ENCODE data around the gene CORT.
"Not testable (repeated sequence)": the region's sequence is repeated elsewhere in the genome, so short reads cannot be mapped to it uniquely, and the experiment has no call there.

CORT gene

GRCh38 chr1:10449751-10450150 lies at the start of gene CORT:
CORT (plus strand) TSS chr1:10450031; CDS start chr1:10450224, 193 bp downstream.
- no peak for DNase-seq

DNA sequence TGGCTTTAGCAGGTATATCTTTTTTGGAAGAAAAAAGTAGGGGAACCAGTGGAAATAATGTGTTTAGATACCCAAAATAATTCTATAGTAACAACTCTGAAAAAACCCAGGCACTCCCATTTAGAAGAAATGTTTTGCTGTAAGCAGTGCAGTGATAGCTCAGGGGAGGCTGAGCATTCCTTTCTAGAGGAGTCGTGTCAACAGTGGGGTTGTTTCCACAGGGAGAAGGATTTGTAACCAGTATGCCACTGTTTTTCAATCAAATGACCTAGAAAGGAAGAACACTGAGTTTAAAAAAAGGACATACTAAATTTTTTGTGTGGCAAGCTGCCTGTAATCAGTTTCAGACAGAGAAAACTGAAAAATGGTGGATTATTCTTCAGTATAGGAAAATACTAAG lies 48.5 kb upstream of the CORT start:
- DNase-seq = no peak

DNA sequence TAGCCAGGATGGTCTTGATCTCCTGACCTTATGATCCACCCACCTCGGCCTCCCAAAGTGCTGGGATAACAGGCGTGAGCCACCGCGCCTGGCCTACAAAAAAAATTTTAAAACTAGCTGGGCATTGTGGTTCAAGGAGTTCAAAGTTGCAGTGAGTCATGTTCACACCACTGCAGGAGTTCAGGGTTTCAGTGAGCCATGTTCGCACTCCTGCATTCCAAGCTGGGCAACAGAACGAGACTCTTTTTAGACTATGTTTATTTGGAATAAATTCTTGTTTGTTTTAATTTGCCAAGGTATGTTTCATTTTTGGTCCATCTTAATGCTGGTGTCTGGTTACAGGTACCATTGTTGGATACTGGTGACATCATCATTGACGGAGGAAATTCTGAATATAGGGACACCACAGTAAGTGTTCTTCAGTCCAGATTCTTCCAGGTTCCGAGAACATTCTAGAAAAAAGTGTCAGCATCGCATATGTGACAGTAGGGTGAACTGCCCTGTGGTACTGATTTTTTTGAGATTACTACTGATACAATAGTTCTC lies 47.0 kb upstream of the CORT start:
- no peak for DNase-seq

GRCh38 chr1:10407201-10407600 lies 42.6 kb upstream of the CORT start:
- DNase-seq = no peak

GRCh38 chr1:10415211-10415930 lies 34.5 kb upstream of the CORT start:
- peak; percentile 92 for DNase-seq

DNA sequence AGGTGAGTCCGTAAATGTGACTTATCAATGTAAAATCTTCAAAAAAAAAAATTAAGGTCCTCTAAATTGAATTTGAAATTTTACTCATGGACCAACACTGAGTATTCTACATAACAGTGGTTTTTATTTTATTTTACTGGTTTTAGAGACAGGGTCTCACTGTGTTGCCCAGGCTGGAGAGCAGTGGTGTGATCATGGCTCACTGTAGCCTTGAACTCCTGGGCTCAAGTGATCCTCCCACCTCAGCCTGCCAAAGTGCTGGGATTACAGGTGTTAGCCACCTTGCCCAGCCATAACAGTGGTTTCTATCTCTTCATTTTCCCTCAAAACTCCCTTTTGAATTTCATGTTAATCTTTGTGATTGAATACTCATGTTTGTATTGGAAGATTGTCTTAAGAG lies 33.9 kb upstream of the CORT start:
- DNase-seq = not testable (repeated sequence)

GRCh38 chr1:10418741-10419140 lies 31.1 kb upstream of the CORT start:
- not testable (repeated sequence) for DNase-seq

- DNase-seq = no peak
These were observed 30.5 kb upstream of the CORT start for GRCh38 chr1:10419351-10419750.

GRCh38 chr1:10421637-10422036 lies 28.2 kb upstream of the CORT start:
- no peak for DNase-seq

DNA sequence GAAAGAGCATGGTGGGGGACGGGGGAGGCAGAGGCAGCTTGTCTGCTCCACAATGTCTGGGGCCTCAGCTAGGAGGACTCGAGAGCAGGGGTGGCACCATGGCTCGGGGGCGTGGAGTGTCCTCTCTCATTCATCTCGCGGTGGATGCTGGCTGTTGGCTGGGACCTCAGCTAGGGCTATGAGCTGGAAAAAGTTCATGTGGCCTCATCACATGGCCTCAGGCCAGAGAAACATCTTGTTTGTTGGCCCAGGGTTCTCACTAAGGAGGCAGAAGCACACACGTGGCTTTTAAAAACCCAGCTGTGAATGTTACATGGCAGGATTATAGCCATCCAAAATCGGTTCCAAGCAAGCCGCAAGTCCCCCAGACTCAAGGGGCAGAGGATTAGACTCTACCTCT lies 25.8 kb upstream of the CORT start:
- no peak for DNase-seq

DNA sequence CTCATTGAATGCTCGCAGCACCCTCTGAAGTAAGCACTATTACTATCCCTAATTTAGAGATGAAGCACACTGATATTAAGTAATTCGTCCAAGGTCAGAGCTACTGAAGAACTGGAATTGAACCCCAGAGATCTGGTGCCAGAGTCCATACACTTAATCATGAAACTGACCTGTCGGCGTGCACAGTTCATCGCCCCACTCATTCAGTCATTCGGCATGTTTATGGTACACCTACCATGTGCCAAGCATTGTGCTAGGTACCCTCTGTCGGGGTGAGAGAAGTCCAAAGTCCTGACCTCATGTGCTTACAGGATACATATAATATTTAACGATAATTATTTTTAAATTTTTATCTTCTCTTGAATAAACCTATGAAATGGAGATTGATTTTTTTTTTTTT lies 25.2 kb upstream of the CORT start:
- no peak for DNase-seq

- DNase-seq = not testable (repeated sequence)
These were observed 23.9 kb upstream of the CORT start for GRCh38 chr1:10425826-10426534.

GRCh38 chr1:10426535-10426848 lies 23.3 kb upstream of the CORT start:
- not testable (repeated sequence) for DNase-seq

GRCh38 chr1:10428984-10429383 lies 20.8 kb upstream of the CORT start:
- no peak for DNase-seq

DNA sequence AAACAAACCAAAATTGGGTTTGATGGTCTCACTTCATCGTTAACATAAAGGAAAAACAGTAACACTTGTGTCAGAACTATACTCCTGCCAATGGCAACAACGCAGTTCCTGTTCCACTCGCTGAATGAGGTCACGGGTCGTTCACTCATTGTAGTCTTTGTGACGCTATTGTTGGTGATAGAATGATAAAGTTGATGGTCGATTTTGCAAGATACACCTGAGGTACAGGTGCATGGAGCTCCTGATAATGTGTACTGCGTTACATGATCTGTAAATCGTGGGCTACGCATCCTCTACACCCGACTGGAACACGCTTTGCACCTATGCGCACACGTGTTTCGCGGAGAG lies 20.0 kb upstream of the CORT start:
- peak; percentile 42 for DNase-seq

- DNase-seq = peak; percentile 93
These were observed 19.4 kb upstream of the CORT start, which contains the start of gene CENPS for GRCh38 chr1:10430216-10431069. CENPS (plus strand) TSS chr1:10430433; CDS start chr1:10430518, 85 bp downstream.

DNA sequence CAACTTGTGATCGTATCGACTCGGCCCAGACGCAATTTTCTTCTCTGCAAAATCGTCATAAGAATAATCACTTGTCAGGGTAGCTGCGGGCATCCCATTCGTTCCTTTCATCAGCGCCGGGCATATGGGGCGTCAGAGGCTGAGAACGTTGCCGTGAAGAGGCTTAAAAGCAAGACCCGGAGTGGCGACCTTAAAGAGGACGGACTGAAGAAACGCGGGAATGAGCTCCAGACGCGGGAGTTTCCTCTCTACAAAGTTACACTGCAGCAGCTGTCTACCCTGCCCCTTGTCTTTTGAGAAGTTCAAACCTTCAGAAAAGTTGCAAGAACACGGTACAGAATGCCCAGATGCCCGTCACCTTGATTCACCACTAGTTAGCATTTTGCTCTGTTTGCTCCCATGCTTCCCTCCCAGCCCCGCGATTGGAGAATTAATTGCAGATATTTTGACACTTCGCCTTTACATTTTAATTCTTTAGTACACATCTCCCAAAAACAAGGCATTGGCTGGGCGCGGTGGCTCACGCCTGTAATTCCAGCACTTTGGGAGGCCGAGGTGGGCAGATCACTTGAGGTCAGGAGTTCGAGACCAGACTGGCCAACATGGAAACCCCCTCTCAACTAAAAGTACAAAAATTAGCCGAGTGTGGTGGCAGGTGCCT lies 18.6 kb upstream of the CORT start:
- peak; percentile 63 for DNase-seq

DNA sequence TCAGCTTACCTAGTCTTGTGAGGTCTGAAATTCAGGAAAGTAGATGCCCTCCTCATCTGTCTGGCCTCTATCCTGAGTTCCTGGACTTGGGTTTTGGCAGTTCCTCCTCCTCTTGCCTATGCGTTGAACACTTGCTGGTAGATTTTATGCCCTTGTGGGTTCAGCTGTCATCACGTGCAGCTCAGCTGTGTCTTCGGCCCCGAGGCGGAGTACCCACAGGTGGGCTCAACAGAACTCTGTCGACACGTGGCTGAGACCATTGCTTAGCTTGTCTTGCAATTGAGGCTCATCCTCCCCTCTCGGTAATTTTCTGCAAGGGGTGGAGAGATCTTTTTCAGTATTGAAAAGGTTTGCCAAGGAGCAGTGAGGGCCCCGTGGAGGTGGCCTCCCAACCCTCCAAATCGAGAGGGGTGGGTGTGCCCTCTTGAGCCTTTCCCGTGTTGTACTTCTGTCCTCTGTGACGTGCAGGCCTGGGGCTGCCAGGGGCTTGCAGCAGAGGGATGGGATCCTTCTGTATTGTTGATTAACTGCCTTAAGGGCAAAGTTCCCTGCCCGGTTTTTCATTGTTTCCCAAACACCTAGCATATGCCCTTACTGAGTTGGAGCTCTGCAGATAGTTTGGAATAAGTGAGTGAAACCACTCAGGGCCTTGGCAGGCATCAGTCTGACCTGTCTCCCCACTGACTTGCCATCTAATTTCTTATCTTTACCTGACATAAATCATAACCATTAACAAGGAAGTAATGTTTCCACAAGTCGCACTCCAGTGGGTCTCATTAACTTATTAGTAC lies 16.7 kb upstream of the CORT start:
- no peak for DNase-seq

- no peak for DNase-seq
These were observed 16.0 kb upstream of the CORT start for GRCh38 chr1:10433790-10434189.

- DNase-seq = no peak
These were observed 15.2 kb upstream of the CORT start for GRCh38 chr1:10434590-10434989.

GRCh38 chr1:10437052-10437451 lies 12.8 kb upstream of the CORT start:
- DNase-seq = no peak

GRCh38 chr1:10438677-10439163 lies 11.1 kb upstream of the CORT start:
- no peak for DNase-seq
